ENCODE results near the gene ROR1. TPM values are rescaled to one million over a fixed set of nuclear protein-coding genes. Genes with fewer than 3 reads are reported as not detected.

The ROR1 gene
- total RNA-seq, 6 experiments from 2014 or later, result 0.04 to 0.58 (median 0.37) TPM

DNA sequence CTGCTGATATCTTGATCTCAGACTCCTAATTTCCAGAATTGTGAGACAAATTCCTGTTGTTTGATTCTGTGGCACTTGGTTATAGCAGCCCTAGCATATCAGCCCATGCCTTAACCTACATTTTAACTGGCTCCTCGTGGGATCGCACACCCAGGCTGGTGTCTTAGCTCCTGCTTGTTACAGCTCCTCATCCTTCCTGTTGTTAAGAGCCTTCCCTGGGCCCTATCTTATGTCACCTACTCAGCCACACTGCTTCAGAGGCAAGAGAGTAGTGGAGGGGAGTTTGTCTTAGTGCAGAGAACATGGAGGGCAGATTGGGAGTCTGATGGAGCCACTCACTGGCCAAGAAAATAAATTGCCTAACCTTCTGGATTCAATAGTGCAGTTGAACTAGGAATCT lies 131.0 kb downstream of the ROR1 start:
- WGBS (ENCODE audit: insufficient coverage, low coverage, low lambda C conversion rate, missing lambda C conversion rate), result 96% methylated on average over 2 of the region's 2 CpGs
- no peaks in the 10 kb centered on the region for H3K4me1 ChIP-seq
- H3K36me3 ChIP-seq, result no peaks in the 10 kb centered on the region
- ATAC-seq, result no peak
- no peaks in the 10 kb centered on the region for H3K27me3 ChIP-seq
- no peak overlapping the region for H3K4me3 ChIP-seq
- no peak overlapping the region for H3K27ac ChIP-seq
- intact Hi-C loops (cut with DNase I), result no loop called here
- TF ChIP-seq, protein P1, sequence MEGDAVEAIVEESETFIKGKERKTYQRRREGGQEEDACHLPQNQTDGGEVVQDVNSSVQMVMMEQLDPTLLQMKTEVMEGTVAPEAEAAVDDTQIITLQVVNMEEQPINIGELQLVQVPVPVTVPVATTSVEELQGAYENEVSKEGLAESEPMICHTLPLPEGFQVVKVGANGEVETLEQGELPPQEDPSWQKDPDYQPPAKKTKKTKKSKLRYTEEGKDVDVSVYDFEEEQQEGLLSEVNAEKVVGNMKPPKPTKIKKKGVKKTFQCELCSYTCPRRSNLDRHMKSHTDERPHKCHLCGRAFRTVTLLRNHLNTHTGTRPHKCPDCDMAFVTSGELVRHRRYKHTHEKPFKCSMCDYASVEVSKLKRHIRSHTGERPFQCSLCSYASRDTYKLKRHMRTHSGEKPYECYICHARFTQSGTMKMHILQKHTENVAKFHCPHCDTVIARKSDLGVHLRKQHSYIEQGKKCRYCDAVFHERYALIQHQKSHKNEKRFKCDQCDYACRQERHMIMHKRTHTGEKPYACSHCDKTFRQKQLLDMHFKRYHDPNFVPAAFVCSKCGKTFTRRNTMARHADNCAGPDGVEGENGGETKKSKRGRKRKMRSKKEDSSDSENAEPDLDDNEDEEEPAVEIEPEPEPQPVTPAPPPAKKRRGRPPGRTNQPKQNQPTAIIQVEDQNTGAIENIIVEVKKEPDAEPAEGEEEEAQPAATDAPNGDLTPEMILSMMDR (IDR thresholded peaks at IDR 0.05), result no peak
- no peak for TF ChIP-seq POLR2A (IDR thresholded peaks at IDR 0.05)
- H3K9me3 ChIP-seq, result no peaks in the 10 kb centered on the region
- DNase-seq, result no peak

GRCh38 chr1:63906047-63906704 lies 132.4 kb downstream of the ROR1 start:
- H3K36me3 ChIP-seq, result no peaks in the 10 kb centered on the region
- no peaks in the 10 kb centered on the region for H3K4me1 ChIP-seq
- intact Hi-C loops (cut with DNase I), result no loop called here
- ATAC-seq (no peak), DNase-seq (no peak)
- TF ChIP-seq, protein P1 (IDR thresholded peaks at IDR 0.05), result no peak
- no peak for TF ChIP-seq POLR2A (IDR thresholded peaks at IDR 0.05)
- WGBS (ENCODE audit: insufficient coverage, low coverage, low lambda C conversion rate, missing lambda C conversion rate), result 62% methylated on average over 8 of the region's 8 CpGs
- H3K9me3 ChIP-seq, result no peaks in the 10 kb centered on the region
- no peak overlapping the region for H3K4me3 ChIP-seq
- H3K27ac ChIP-seq, result no peak overlapping the region
- H3K27me3 ChIP-seq, result no peaks in the 10 kb centered on the region

DNA sequence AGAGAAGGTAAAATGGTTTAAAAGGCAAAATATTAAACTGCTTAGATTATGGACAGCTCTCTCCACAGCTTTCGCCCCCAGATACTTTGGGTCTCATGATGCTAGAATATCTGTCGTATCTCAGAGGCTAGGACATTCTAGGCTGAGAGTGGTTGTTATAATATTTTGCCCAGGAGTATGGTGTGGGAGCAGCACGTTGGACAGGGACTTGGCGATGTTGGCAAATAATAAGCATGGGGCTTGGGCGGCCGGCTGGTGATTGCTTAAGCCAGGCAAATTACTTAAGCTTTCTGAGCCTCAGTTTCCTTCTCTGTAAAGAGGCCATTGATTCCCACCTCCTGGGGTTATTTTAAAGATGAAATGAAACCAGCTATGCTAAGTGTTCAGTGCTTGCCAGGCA lies 133.2 kb downstream of the ROR1 start:
- H3K27me3 ChIP-seq, result no peaks in the 10 kb centered on the region
- H3K4me3 ChIP-seq, result no peak overlapping the region
- no peaks in the 10 kb centered on the region for H3K36me3 ChIP-seq
- DNase-seq (no peak), ATAC-seq (no peak)
- intact Hi-C loops (cut with DNase I), result no loop called here
- no peaks in the 10 kb centered on the region for H3K4me1 ChIP-seq
- H3K27ac ChIP-seq, result no peak overlapping the region
- no peaks in the 10 kb centered on the region for H3K9me3 ChIP-seq
- WGBS (ENCODE audit: insufficient coverage, low coverage, low lambda C conversion rate, missing lambda C conversion rate), result 74% methylated on average over 5 of the region's 6 CpGs
- TF ChIP-seq, protein P1 (IDR thresholded peaks at IDR 0.05), result no peak
- TF ChIP-seq POLR2A (IDR thresholded peaks at IDR 0.05), result no peak

- intact Hi-C loops (cut with DNase I), result no loop called here
- TF ChIP-seq POLR2A (IDR thresholded peaks at IDR 0.05), result no peak
- TF ChIP-seq, protein P1 (IDR thresholded peaks at IDR 0.05), result no peak
- no peak for DNase-seq
- no peak overlapping the region for H3K4me3 ChIP-seq
- 100% methylated on average over 1 of the region's 1 CpG for WGBS (ENCODE audit: insufficient coverage, low coverage, low lambda C conversion rate, missing lambda C conversion rate)
- no peaks in the 10 kb centered on the region for H3K36me3 ChIP-seq
- no peaks in the 10 kb centered on the region for H3K27me3 ChIP-seq
- H3K27ac ChIP-seq, result no peak overlapping the region
- H3K9me3 ChIP-seq, result no peaks in the 10 kb centered on the region
- no peak for ATAC-seq
- H3K4me1 ChIP-seq, result no peaks in the 10 kb centered on the region
Measured at GRCh38 chr1:63908016-63908415, 134.2 kb downstream of the ROR1 start.

All from right lobe of liver (tissue), 6 donors.